NCI-H1694 (cell line): ENCODE data around the gene TMEM218.

Experiments
- DNase-seq: peaks from one replicate; lab custom pipeline; 2025; lab: John Stamatoyannopoulos, UW

The TMEM218 gene

DNA sequence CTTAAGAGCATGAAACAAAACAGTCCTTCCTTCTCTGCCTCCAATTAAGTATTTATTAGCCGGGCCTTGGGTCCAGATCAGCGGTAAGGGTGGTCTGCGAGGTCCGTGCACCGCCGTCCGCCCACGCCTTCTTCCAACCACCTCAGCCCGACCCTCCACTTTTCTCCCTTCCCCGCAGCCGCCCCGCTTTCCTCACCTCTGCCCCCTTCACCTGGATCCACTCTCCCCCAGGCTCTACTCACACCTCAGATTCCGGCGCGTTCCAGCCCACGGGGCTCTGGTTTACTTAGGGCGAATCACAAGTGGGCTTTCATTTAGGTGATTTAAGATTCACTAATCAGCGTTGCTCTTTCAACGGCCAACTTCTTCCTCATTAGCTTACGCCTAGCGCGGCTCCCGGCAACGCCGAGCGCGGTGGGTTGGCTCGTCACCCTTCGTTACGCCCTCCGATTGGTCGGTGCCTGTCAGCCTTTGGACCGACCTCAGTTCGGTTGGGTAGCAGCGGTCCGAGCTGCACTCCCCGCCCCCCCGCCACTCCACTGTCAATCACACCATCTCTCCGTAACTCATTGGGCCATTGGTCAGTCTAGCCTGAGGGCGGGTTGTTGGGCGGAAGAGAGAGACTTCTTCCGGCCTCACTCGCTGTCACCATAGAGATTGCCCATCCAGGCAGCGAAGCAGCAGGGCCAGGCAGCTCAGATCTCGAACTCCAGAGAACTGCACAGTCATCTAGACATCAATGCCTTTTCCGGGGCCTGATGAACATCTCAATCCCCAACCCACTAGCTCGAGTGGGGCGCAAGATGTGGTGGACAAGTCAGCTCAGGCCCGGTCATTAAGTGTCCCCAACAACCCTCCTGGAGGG lies at the start of gene TMEM218:
TMEM218 (minus strand) TSS at position 284 of the 865 bp plus-strand sequence. CDS start 9,385 bp downstream, outside the sequence.
- peak; percentile 90 for DNase-seq

DNA sequence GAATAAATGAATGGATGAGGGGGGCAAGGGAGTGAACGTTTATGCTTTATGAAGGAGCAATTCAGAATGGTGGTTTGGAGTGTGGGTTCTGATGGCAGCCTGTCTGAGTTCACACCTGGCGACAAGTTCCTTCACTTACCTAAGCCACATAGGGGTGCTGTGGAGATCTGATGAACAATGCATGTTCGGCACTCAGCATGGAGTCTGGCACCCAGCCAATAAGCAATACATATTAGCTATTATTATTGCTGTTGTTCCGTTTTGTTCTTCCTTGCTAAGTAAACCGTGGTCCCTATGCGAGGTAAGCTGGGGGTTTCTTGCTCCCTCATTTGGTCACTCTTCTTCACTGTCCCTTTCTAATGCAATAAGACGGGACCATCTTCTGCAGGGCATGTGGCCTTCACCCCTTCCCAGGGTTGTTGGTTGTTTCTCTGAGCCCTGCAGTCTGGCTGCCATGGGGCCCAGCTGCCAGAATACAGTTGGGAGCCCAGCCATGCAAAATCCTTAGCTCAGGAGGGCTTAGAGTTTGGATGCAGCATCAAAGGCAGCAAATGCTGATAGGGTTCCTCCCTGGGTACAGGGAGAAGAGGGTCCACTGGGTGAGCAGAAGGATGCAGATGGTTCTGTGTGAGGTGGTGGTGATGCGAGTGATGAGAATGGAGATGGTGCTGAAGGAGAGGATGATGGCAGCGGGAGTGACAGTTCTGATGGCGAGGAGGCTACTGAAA lies 46.7 kb upstream of the TMEM218 start:
- DNase-seq = no peak

DNA sequence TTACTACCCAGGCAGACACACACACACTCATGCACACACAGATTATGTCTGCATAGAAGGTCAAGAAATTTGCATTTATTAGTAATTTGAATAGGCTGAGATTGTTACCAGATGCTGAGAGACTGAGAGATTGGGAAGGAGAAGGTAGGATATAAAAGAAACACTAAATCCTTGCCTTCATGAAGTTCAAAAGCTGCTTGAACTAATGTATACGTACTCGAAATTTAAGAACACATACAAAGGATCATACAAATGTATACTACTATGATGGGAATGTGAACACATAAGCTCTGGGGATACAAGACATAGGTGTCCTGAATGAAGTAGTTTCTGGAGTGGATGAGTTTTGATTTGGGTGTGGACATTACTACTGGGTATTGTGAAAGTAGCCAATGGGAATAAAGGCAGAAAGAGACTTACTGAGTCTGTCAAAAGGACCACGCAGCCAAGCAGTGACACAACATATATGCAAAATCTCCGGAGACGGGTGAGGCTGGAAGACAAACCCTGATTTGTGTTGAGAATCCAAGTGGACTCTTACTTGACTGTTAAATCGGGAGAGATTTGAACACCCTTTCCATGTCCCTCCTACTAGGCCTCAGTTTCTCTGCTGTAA lies 45.8 kb upstream of the TMEM218 start:
- no peak for DNase-seq

DNA sequence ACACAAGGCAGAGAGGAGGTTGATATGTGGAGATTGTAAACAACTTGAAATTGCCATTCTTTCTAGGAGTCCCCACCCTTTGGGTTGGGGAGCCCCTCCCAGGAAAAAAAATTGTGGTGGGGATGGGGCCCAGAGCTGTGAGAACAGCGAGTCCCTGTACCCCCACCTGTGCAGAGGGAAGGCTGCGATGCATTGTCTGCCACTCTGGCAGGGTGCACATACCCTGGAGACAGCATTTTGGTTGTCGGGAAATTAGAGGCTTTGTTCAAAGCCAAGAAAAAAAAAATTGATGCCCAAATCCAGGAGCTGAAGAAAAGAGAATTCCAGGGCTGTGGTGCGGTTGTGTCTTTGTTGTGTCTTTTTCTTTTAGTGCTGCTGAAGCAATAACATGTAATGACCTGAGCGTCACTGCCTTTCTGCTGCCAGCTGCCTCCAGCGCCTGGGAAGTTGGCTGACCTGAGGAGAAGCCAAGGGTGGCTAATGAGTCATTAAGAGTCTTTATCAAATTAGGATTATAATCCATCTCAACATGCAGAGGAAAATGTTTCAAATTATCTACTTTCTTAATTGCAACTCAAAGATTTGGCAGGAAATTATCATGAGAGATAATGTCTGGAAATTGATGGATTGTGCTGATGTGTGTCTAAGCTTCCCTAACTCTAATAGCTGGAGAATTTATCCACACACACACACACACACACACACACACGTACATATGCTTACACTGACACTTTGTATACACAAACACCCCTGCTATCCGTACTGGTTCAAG lies 45.1 kb upstream of the TMEM218 start:
- no peak for DNase-seq

DNA sequence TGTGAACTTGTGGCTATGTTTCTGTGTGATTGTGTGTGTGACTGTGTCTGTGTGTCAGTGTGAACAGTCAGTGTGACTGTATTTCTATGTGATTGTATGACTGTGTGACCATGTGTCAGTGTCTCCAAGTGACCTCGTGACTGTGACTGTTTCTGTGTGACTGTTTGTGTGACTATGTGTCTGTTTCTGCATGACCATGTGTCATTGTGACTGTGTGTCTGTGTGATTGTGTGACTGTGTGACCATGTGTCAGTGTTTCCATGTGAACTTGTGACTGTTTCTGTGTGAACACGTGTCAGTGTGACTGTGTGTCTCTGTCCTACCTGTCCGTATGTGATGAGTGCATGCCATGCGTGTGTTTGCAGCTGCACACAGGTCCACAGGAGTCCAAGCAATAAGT lies 44.3 kb upstream of the TMEM218 start:
- no peak for DNase-seq

DNA sequence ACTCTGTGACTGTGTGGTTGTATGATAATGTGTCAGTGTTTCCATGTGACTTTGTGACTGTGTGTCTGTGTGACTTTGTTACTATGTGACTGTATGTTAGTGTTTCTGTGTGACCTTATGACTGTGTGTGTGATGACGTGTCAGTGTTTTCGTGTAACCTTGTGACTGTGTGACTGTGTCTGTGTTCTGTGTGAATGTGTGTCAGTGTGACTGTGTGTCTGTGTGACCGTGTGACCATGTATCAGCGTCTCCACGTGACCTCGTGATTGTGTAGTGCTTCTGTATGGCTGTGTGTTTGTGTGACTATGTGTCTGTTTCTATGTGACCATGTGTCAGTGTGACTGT lies 43.6 kb upstream of the TMEM218 start:
- DNase-seq = no peak

DNA sequence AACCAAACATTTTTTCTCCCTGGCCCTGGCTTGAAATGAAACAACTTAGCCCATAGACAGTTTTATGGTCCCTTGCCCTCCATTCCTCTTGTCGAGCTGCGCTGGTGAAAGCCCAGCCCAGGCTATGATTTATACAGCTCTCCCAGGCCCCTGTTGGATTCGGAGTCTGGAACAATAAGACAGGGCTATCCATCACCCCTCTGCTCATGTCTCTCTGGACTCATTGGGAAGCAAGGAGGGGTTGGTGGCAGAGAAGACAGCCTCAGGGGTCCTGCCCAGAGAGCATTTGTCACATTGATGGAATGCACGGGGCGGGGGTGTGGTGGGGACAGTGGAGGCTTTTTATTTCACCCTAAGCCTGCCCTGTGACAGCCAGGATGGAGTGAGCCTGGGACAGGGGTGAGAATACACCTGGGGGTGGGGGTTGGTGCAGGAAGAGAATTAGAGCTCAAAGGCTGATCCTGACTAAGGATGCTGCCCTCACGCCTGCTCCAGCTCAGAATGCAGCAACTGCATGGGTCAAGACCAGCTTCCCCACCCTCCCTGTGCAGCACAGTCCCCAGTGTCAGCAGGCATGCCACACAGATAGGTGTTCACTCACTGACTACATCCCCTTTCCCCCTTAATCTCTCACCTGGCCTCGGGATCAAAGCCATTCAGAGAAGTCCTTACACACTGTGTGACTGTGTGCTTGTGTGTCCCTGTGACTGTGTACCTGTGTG lies 43.1 kb upstream of the TMEM218 start:
- DNase-seq = no peak

DNA sequence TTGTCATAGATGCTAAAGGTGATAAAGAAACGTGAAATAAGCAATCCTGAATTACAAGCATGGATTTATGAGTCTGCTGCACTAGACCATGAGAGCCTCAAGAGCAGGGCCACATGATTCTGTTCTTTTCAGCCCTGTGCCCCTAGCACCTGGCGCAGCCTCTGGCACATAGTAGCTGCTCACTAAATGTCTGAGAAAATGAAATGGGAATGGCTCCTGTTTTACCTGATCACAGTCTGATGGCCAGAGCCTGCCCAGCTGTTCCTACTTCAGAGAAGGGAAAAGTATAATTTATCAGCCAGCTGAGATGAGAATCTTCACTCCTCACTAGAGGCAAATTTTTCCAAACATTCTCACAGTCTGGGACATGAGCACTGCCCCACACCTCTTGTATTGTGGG lies 42.4 kb upstream of the TMEM218 start:
- no peak for DNase-seq

DNA sequence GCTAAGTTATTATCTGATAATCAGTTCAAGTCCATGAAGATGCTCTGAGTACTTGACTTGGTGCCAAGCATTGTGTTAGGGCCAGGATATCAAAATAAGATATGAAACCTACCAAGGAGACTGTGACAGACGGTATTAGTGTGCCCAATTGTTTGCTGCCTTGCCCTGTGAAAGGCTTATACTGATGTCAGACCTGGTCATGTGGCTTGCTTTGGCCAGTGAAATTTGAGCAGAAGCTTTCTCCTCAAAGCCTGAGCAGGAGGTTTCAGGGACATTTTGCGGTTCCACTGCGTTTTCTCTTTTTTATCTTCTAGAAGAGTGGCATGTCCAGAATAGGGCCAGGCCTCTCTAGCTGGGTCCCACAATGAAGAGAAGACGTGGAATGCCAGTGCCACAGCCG lies 37.3 kb upstream of the TMEM218 start:
- DNase-seq = no peak

DNA sequence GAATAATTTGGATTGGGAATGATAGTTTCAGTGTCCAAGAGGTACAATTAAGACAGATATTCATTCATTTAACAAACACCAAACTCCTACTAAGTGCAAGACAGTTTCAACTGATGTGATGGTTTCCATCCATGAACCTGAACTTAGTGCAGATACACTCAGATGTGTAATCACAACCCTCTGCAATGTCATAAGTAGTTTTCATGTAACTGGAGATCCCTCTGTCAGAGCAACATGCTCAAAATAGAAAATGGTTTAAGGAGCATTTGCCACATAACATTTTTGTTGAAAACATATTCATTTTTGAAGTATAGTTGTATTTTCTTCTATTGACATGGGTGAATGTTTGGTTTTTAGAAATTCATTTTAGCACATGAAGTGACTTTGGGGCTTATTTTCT lies 36.6 kb upstream of the TMEM218 start:
- no peak for DNase-seq

DNA sequence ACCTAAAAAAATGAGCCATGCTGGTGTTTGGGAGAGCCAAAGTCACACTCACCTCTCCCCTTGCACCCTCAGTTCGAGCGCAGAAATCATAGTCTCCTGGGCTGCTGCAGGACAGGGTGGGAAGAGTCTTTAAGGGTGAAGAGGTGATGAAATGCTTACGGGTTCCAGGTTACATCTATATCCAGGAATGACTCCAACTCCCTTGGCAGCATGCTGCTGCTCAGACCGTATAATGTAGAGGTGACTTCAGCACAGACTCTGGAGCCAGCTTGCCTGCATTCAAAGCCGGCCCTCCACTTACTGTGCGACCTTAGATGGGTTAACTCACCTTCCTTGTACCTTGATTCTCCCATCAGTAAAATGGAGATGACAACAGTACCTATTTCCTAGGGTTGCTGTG lies 35.9 kb upstream of the TMEM218 start:
- DNase-seq = no peak

DNA sequence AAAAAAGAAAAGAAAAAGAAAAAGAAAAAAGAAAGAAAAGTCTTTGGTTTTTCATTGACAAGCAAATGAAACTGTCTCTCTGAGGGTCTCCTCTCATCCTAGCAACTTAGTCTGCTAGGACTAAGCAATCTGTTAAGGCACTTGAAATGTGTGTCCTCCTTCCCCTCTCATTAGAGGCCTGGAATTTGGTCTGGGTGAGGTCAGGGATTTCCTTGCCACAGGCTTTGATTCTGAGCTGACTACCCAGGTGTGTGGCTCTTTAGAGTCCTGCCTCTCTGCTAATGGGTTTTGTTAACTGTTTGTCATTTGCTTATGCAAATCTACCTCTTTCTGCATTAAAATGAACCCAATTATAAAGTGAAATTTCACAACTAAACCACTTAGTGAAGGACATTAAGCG lies 34.8 kb upstream of the TMEM218 start:
- no peak for DNase-seq

DNA sequence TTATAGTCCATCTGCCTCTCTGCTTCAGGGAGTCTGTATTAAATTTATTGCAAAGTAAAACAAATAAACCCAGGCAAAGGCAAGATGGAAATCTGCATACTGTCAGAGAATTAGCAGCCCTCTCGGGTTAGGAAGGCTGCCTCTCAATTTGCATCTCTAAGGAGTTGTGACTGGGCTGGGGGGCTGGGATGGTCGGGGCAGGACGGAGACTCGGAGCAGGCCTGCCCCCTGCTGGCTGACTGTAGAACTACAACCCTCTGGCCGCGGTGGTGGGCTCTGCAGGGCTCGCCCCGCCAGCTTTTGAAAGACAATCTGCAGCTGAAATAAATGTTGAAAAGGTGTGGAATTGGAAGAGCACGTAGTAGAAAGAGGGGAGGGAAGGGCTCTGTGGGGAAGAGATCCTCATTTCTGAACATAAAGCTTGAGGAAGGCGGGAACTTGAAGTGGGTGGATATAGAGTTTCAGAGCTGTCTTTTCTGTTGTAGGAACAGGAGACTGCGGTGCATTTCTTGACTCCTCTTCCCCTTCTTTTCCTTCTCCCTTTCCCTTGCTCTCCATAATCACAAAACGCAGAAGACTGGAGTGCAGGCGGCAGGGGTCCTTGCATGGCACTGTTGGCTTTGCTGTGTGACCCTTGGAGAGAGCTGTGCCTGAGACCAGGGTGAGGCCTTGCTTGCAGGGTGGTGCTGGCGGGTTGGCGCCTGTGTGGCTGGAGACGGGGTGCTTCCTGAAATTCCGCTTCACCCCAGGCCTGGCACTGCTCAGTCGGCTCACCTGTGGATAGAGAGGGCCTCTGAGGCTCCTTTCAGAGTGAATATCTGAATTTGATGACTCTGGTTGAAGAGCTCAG lies 30.5 kb upstream of the TMEM218 start:
- no peak for DNase-seq

DNA sequence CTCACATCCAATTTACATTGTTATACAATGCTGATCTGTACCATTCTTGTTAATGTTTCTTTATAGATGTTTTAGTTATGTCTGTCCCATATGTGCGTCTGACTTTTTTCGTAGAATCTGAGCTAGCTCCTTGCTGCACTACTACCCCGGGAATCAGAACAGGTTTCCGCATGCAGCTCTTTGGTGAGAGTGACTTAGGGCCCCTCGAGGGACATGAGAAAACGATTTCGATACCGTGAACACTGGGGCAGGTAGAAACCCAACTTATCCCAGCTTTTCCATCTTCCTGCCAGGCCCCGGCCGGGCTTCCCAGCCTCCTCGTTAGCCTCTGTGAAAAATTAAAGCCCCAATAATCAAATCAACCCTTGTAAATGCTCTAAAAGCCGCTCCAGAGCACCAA lies 29.8 kb upstream of the TMEM218 start:
- no peak for DNase-seq

DNA sequence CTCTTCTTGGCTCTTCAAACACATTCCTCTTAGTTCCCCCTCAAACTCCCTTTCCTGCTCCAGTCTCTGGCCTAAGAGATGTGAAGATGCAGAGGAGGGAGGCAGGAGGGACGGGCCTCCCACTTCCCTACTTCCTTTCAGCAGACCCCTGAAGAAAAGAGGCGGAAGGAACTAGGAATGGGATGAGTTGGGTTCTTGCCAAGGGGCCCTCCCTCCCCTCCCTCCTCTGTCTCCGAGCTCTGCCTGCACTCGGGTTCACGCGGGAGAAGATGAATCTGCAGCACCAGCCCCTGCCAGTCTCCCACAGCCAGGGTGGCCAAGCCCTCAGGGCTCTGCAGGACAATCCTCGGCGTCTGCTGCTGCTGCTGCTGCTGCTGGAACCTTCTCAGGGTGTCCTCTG lies 28.8 kb upstream of the TMEM218 start:
- no peak for DNase-seq

DNA sequence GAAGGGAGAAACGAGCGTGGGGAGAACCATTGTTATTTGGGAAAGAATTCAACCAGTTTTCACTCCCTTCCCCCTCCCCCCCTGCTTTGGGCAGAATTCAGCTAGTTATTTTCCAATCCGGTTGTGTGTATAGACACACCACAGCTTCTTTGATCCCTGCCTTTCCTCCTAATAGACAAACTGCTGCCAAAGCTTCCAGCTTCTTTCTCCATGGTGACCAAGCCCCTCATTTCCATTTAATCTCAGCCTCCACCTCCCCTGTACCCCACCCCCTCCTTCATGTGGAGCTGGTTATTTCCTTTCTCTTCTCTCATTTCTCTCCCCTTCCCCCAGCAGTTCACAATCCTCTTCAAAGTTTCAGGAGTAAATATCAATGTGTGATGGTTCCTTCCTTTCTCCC lies 28.4 kb upstream of the TMEM218 start:
- DNase-seq = no peak

DNA sequence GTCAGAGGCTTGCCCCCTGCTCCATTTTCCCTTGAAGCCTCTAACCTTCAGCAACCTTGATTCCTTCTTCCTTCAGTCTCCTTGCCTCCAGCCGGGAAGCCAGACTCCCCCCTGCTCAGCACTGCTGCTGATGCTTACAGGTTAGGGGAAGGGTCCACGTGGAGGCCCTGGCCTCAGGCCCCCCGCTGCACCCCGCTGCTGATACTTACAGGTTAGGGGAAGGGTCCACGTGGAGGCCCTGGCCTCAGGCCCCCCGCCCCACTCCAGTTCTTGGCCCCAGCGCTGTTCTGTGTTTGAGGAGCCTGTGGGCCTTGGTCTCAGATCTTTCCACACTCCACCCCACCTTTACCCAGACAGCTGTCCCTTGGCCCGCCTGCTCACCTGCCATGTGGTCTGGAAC lies 27.5 kb upstream of the TMEM218 start:
- DNase-seq = no peak

DNA sequence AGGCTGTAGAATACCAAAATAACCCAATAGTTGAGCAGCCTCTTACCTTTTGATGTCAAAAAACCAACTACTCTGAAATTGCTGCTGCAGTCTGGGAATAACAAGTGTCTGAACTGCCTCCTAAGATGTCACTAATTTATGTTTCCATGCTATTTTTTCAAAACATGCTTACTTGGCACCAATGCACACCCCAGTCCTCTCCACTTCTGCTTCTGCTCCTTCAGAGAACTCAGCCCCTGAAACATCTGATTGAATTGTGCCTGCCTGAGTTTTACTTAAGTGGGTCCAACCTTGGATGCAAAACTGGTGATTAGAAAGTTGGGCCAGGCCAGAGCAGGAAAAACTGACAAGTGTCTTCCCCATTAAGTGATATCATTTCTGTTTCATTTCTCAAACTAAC lies 24.6 kb upstream of the TMEM218 start:
- DNase-seq = no peak

DNA sequence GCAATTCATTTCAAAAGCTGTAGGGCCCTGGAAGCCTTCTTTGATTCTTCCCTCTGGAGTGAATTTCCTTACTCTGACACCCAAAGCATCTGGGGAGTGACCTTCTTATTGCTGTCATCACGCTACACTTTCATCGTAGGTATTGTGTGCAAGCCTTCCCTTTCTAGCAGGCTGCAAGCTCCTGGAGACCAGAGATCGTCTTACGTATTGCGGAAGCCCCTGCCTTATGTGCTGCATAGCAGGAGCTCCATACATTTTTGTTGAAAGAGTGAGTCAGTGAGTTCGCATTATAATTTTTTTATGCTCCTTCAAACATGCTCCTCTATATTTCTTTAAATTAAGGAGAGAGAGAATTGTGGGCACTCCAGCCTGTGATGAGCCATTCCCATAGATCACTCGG lies 21.2 kb upstream of the TMEM218 start:
- no peak for DNase-seq

DNA sequence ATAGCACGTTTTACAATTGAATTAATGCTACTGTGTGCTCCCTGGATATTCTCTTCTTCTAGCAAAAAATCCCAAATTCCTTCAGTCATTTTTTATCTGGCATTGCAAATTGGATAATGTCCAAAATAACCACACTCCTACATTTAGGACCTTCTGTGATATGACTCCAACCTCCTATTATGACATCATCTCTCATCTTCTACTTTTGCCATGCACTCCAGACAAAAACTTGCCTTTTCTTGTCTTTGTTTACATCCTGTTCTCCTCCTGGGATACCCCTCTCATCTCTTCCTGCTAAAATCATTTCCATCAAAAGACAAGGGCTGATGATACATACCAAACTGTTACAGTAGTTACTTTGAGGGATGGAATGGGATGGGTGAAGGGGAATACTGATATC lies 20.6 kb upstream of the TMEM218 start:
- DNase-seq = no peak
